Panc1 (cell line): ENCODE results near the gene UNC5B. TPM values are rescaled to one million over a fixed set of nuclear protein-coding genes. Genes with fewer than 3 reads are reported as not detected.

ENCODE experiments used
- ATAC-seq: fragments of 200-7000 bp; cut with Tn5 transposase; 2 replicates; pipeline ENCODE4 v1.9.1; 2020; ENCODE audit warnings: mild to moderate bottlenecking, moderate library complexity
- BruUV-seq: library from RNA; stranded (reverse); fragments of 400-500 nt; replicated peaks from 2 replicates; lab custom pipeline; 2021; lab: Mats Ljungman, UMichigan
- CTCF ChIA-PET: fragments of 300-600 bp; sonication (Branson Sonifier 250); formaldehyde crosslinking; loops from one replicate; lab custom pipeline; 2022; ENCODE audit warnings: antibody characterized with exemption; lab: Charles Lee
- POLR2A ChIA-PET: fragments of 300-600 bp; sonication (Branson Sonifier 250); formaldehyde crosslinking; loops from one replicate; lab custom pipeline; 2022; ENCODE audit warnings: antibody characterized with exemption; lab: Charles Lee
- DNase-seq: peaks from one replicate; pipeline ENCODE4 v3.0.0-alpha.2; 2010; ENCODE audit warnings: low read depth, low spot score
- H3K27ac ChIP-seq: 2 replicates; pipeline ENCODE4 v1.5.1; 2011; ENCODE audit warnings: mild to moderate bottlenecking, low read length, inconsistent platforms
- H3K27me3 ChIP-seq: fragments of 200-500 bp; sonication (Bioruptor generic); 2 replicates; pipeline ENCODE4 v1.6.0; 2014; ENCODE audit warnings: low read length, inconsistent platforms; ENCODE audit not compliant: control insufficient read depth, insufficient read depth
- H3K36me3 ChIP-seq: fragments of 200-500 bp; sonication (Bioruptor generic); 2 replicates; pipeline ENCODE4 v1.5.1; 2014; ENCODE audit warnings: inconsistent platforms, mild to moderate bottlenecking, low read length, moderate library complexity; ENCODE audit not compliant: control insufficient read depth, insufficient read depth
- H3K4me1 ChIP-seq: 2 replicates; pipeline ENCODE4 v1.5.1; 2011; ENCODE audit warnings: inconsistent platforms, mild to moderate bottlenecking, low read length, moderate library complexity; ENCODE audit not compliant: control insufficient read depth, insufficient read depth
- H3K4me3 ChIP-seq, 2 experiments: 2 replicates each; pipeline ENCODE4 v1.5.1; 2011 to 2012; ENCODE audit warnings: low read depth in 2 of 2, low read length in 2 of 2, mild to moderate bottlenecking in 2 of 2, inconsistent platforms in 1 of 2, moderate library complexity in 1 of 2
- H3K9me3 ChIP-seq: fragments of 200-500 bp; sonication (Bioruptor generic); 2 replicates; pipeline ENCODE4 v1.5.1; 2014; ENCODE audit warnings: low read depth, mild to moderate bottlenecking, inconsistent platforms, low read length, moderate library complexity; ENCODE audit not compliant: control insufficient read depth, insufficient read depth
- CTCF ChIP-seq: fragments of 450-650 bp; IDR thresholded peaks from 2 replicates; pipeline ENCODE4 v1.5.1; 2017; ENCODE audit warnings: mild to moderate bottlenecking
- POLR2AphosphoS5 ChIP-seq: IDR thresholded peaks from 2 replicates; pipeline ENCODE4 v1.6.1; 2012; ENCODE audit warnings: mild to moderate bottlenecking, low read depth, low read length, moderate library complexity
- REST ChIP-seq, 2 experiments: IDR thresholded peaks; 2 replicates each; pipeline ENCODE4 v1.6.1; 2011 to 2012; ENCODE audit warnings: low read depth in 2 of 2, control low read depth in 1 of 2, low read length in 1 of 2, mild to moderate bottlenecking in 1 of 2, moderate library complexity in 1 of 2; ENCODE audit not compliant: insufficient read depth in 1 of 2
- SIN3A ChIP-seq: IDR thresholded peaks from 2 replicates; pipeline ENCODE4 v1.6.1; 2012; ENCODE audit warnings: low read depth, mild to moderate bottlenecking, low read length, moderate library complexity, borderline replicate concordance; ENCODE audit not compliant: insufficient read depth
- TCF7L2 ChIP-seq: IDR thresholded peaks from 2 replicates; pipeline ENCODE4 v1.6.1; 2011; ENCODE audit warnings: mild to moderate bottlenecking, low read depth, low read length, inconsistent platforms
- in situ Hi-C: cut with HindIII; loops from 2 replicates; pipeline ENCODE4 v1.10.0; 2016; ENCODE audit warnings: low sequenced_read_pairs, low pct_unique_long_range_greater_than_20kb
- intact Hi-C: fragments of 100-400 bp; cut with micrococcal nuclease; formaldehyde crosslinking; loops from one replicate; pipeline ENCODE4 v1.10.0; 2022; ENCODE audit not compliant: unreplicated experiment
- total RNA-seq: library from RNA; stranded (reverse); gene quantifications from one replicate; pipeline ENCODE4 v1.2.1, GENCODE V29; 2021; ENCODE audit not compliant: unreplicated experiment

Gene UNC5B
- total RNA-seq, 1 experiment from 2014 or later: 1.1 TPM

- POLR2A ChIA-PET: no interaction called here
- intact Hi-C loops (no loop called here), in situ Hi-C loops (no loop called here)
- Histone ChIP-seq H3K4me3 (no peak overlapping the region), H3K36me3 (no peaks in the 10 kb centered on the region), H3K27me3 (no peaks in the 10 kb centered on the region), H3K9me3 (no peaks in the 10 kb centered on the region), H3K4me1 (peaks cover 3% of the 10 kb centered on the region; the same call in 1 of the 2 replicates), H3K27ac (no peak overlapping the region)
- CTCF ChIA-PET: no interaction called here
- TF ChIP-seq REST (IDR thresholded peaks at IDR 0.05; ENCODE audit: insufficient read depth in 1 of 2, low read depth in 2 of 2, low read length in 1 of 2) (no peak), POLR2AphosphoS5 (no peak), SIN3A (no peak), TCF7L2 (no peak), CTCF (no peak)
- ATAC-seq (no peak), DNase-seq (no peak)
- BruUV-seq: no TSS peak
Measured at GRCh38 chr10:71348850-71349249, 136.5 kb downstream of the UNC5B start.

GRCh38 chr10:71349406-71349805 lies 137.0 kb downstream of the UNC5B start:
- in situ Hi-C loops: no loop called here

More at GRCh38 chr10:71349406-71349805, 137.0 kb downstream of the UNC5B start:
- no peaks in the 10 kb centered on the region for H3K36me3 ChIP-seq
- H3K9me3 ChIP-seq: no peaks in the 10 kb centered on the region
- ChIA-PET CTCF (interaction anchor here (1.2 kb wide), 1 partner anchor 30 kb away, joined by 9 read pairs; no protein-coding TSS in a partner anchor), POLR2A (no interaction called here)
- DNase-seq (no peak), ATAC-seq (0 out of 2 replicates have a peak, but pooled peaks have one; percentile 25)
- no peak overlapping the region for H3K4me3 ChIP-seq
- H3K27ac ChIP-seq: no peak overlapping the region
- no peaks in the 10 kb centered on the region for H3K27me3 ChIP-seq
- intact Hi-C loops: no loop called here
- H3K4me1 ChIP-seq: 0 out of 2 replicates have a peak, but pooled peaks cover 3% of the 10 kb centered on the region
- no TSS peak for BruUV-seq
- TF ChIP-seq CTCF (no peak), TCF7L2 (no peak), POLR2AphosphoS5 (no peak), SIN3A (no peak), REST (IDR thresholded peaks at IDR 0.05; ENCODE audit: insufficient read depth in 1 of 2, low read depth in 2 of 2, low read length in 1 of 2) (no peak)
